Panc1 (cell line): ENCODE results near the gene CACNA2D4. TPM values are rescaled to one million over a fixed set of nuclear protein-coding genes. Genes with fewer than 3 reads are reported as not detected.

Experiments
- ATAC-seq: fragments of 200-7000 bp; cut with Tn5 transposase; 2 replicates; pipeline ENCODE4 v1.9.1; 2020; ENCODE audit warnings: mild to moderate bottlenecking, moderate library complexity
- BruUV-seq: library from RNA; stranded (reverse); fragments of 400-500 nt; replicated peaks from 2 replicates; lab custom pipeline; 2021; lab: Mats Ljungman, UMichigan
- CTCF ChIA-PET: fragments of 300-600 bp; sonication (Branson Sonifier 250); formaldehyde crosslinking; loops from one replicate; lab custom pipeline; 2022; ENCODE audit warnings: antibody characterized with exemption; lab: Charles Lee
- POLR2A ChIA-PET: fragments of 300-600 bp; sonication (Branson Sonifier 250); formaldehyde crosslinking; loops from one replicate; lab custom pipeline; 2022; ENCODE audit warnings: antibody characterized with exemption; lab: Charles Lee
- DNase-seq: peaks from one replicate; pipeline ENCODE4 v3.0.0-alpha.2; 2010; ENCODE audit warnings: low read depth, low spot score
- H3K27ac ChIP-seq: 2 replicates; pipeline ENCODE4 v1.5.1; 2011; ENCODE audit warnings: mild to moderate bottlenecking, low read length, inconsistent platforms
- H3K27me3 ChIP-seq: fragments of 200-500 bp; sonication (Bioruptor generic); 2 replicates; pipeline ENCODE4 v1.6.0; 2014; ENCODE audit warnings: low read length, inconsistent platforms; ENCODE audit not compliant: control insufficient read depth, insufficient read depth
- H3K36me3 ChIP-seq: fragments of 200-500 bp; sonication (Bioruptor generic); 2 replicates; pipeline ENCODE4 v1.5.1; 2014; ENCODE audit warnings: inconsistent platforms, mild to moderate bottlenecking, low read length, moderate library complexity; ENCODE audit not compliant: control insufficient read depth, insufficient read depth
- H3K4me1 ChIP-seq: 2 replicates; pipeline ENCODE4 v1.5.1; 2011; ENCODE audit warnings: inconsistent platforms, mild to moderate bottlenecking, low read length, moderate library complexity; ENCODE audit not compliant: control insufficient read depth, insufficient read depth
- H3K4me3 ChIP-seq, 2 experiments: 2 replicates each; pipeline ENCODE4 v1.5.1; 2011 to 2012; ENCODE audit warnings: low read depth in 2 of 2, low read length in 2 of 2, mild to moderate bottlenecking in 2 of 2, inconsistent platforms in 1 of 2, moderate library complexity in 1 of 2
- H3K9me3 ChIP-seq: fragments of 200-500 bp; sonication (Bioruptor generic); 2 replicates; pipeline ENCODE4 v1.5.1; 2014; ENCODE audit warnings: low read depth, mild to moderate bottlenecking, inconsistent platforms, low read length, moderate library complexity; ENCODE audit not compliant: control insufficient read depth, insufficient read depth
- POLR2AphosphoS5 ChIP-seq: IDR thresholded peaks from 2 replicates; pipeline ENCODE4 v1.6.1; 2012; ENCODE audit warnings: mild to moderate bottlenecking, low read depth, low read length, moderate library complexity
- SIN3A ChIP-seq: IDR thresholded peaks from 2 replicates; pipeline ENCODE4 v1.6.1; 2012; ENCODE audit warnings: low read depth, mild to moderate bottlenecking, low read length, moderate library complexity, borderline replicate concordance; ENCODE audit not compliant: insufficient read depth
- TCF7L2 ChIP-seq: IDR thresholded peaks from 2 replicates; pipeline ENCODE4 v1.6.1; 2011; ENCODE audit warnings: mild to moderate bottlenecking, low read depth, low read length, inconsistent platforms
- in situ Hi-C: cut with HindIII; loops from 2 replicates; pipeline ENCODE4 v1.10.0; 2016; ENCODE audit warnings: low sequenced_read_pairs, low pct_unique_long_range_greater_than_20kb
- intact Hi-C: fragments of 100-400 bp; cut with micrococcal nuclease; formaldehyde crosslinking; loops from one replicate; pipeline ENCODE4 v1.10.0; 2022; ENCODE audit not compliant: unreplicated experiment
- total RNA-seq: library from RNA; stranded (reverse); gene quantifications from one replicate; pipeline ENCODE4 v1.2.1, GENCODE V29; 2021; ENCODE audit not compliant: unreplicated experiment
- TF ChIP-seq, protein P1 (sequence below), 2 experiments: IDR thresholded peaks; 2 replicates each; pipeline ENCODE4 v1.6.1; 2011 to 2012; ENCODE audit warnings: low read depth in 2 of 2, control low read depth in 1 of 2, low read length in 1 of 2, mild to moderate bottlenecking in 1 of 2, moderate library complexity in 1 of 2; ENCODE audit not compliant: insufficient read depth in 1 of 2
- TF ChIP-seq, protein P2 (sequence below): fragments of 450-650 bp; IDR thresholded peaks from 2 replicates; pipeline ENCODE4 v1.5.1; 2017; ENCODE audit warnings: mild to moderate bottlenecking

CACNA2D4 gene
- total RNA-seq, 1 experiment from 2014 or later, result 0.15 TPM

DNA sequence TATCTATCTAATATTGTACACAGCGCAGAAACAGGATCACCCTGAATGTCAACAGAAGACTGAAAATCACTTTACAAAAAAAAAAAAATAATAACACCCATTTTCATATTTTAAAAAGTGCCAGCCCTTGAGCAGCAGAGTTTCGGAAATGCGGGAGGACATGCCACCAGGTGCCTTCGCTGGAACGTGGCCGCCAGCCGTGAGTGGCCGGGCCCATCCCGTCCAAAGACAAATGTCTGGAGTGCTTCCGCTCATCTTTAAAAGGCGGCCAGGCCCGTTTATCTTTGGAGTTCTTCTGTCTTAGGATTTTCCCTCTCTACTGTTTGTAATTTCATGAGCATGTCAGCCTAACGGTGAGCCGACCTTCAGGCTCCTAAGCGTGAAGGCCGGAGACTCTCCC is 54.6 kb downstream of the CACNA2D4 start:
- ChIA-PET POLR2A (no interaction called here), CTCF (no interaction called here)
- TF ChIP-seq, protein P1, sequence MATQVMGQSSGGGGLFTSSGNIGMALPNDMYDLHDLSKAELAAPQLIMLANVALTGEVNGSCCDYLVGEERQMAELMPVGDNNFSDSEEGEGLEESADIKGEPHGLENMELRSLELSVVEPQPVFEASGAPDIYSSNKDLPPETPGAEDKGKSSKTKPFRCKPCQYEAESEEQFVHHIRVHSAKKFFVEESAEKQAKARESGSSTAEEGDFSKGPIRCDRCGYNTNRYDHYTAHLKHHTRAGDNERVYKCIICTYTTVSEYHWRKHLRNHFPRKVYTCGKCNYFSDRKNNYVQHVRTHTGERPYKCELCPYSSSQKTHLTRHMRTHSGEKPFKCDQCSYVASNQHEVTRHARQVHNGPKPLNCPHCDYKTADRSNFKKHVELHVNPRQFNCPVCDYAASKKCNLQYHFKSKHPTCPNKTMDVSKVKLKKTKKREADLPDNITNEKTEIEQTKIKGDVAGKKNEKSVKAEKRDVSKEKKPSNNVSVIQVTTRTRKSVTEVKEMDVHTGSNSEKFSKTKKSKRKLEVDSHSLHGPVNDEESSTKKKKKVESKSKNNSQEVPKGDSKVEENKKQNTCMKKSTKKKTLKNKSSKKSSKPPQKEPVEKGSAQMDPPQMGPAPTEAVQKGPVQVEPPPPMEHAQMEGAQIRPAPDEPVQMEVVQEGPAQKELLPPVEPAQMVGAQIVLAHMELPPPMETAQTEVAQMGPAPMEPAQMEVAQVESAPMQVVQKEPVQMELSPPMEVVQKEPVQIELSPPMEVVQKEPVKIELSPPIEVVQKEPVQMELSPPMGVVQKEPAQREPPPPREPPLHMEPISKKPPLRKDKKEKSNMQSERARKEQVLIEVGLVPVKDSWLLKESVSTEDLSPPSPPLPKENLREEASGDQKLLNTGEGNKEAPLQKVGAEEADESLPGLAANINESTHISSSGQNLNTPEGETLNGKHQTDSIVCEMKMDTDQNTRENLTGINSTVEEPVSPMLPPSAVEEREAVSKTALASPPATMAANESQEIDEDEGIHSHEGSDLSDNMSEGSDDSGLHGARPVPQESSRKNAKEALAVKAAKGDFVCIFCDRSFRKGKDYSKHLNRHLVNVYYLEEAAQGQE (IDR thresholded peaks at IDR 0.05; ENCODE audit: insufficient read depth in 1 of 2, low read depth in 2 of 2, low read length in 1 of 2), result no peak
- TF ChIP-seq, protein P2, sequence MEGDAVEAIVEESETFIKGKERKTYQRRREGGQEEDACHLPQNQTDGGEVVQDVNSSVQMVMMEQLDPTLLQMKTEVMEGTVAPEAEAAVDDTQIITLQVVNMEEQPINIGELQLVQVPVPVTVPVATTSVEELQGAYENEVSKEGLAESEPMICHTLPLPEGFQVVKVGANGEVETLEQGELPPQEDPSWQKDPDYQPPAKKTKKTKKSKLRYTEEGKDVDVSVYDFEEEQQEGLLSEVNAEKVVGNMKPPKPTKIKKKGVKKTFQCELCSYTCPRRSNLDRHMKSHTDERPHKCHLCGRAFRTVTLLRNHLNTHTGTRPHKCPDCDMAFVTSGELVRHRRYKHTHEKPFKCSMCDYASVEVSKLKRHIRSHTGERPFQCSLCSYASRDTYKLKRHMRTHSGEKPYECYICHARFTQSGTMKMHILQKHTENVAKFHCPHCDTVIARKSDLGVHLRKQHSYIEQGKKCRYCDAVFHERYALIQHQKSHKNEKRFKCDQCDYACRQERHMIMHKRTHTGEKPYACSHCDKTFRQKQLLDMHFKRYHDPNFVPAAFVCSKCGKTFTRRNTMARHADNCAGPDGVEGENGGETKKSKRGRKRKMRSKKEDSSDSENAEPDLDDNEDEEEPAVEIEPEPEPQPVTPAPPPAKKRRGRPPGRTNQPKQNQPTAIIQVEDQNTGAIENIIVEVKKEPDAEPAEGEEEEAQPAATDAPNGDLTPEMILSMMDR, result no peak
- TF ChIP-seq POLR2AphosphoS5 (no peak), TCF7L2 (no peak), SIN3A (no peak)
- ATAC-seq, result no peak
- no peaks in the 10 kb centered on the region for H3K27me3 ChIP-seq
- H3K9me3 ChIP-seq, result no peaks in the 10 kb centered on the region
- H3K4me3 ChIP-seq, result no peak overlapping the region
- intact Hi-C loops (no loop called here), in situ Hi-C loops (no loop called here)
- DNase-seq, result no peak
- no TSS peak for BruUV-seq
- no peaks in the 10 kb centered on the region for H3K4me1 ChIP-seq
- H3K27ac ChIP-seq, result no peak overlapping the region
- no peaks in the 10 kb centered on the region for H3K36me3 ChIP-seq

DNA sequence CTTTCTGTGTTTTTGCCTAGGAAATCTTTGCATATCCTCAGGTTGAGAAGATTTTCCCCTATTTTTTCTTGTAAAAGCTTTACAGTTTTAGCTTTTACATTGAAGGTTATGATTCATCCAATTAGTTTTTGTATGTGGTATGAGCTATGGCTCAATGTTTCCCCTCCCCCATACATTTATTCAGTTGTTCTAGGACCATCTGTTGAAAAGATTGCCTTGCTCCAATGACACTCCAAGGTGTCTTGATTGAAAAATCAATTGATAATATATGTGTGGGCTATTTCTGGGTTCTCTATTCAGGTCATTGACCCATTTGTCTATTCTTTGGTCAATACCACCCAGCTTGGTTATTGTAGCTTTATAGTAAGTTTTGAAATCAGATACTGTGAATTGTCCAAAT is 55.5 kb downstream of the CACNA2D4 start:
- CTCF ChIA-PET, result no interaction called here
- H3K4me1 ChIP-seq, result no peaks in the 10 kb centered on the region
- BruUV-seq, result no TSS peak

More for the DNA sequence above, 55.5 kb downstream of the CACNA2D4 start:
- intact Hi-C loops (no loop called here), in situ Hi-C loops (no loop called here)
- Histone ChIP-seq H3K4me3 (no peak overlapping the region), H3K9me3 (no peaks in the 10 kb centered on the region), H3K27me3 (no peaks in the 10 kb centered on the region), H3K27ac (no peak overlapping the region), H3K36me3 (no peaks in the 10 kb centered on the region)
- ATAC-seq (no peak), DNase-seq (no peak)
- no peak for TF ChIP-seq TCF7L2
- TF ChIP-seq, protein P1 (IDR thresholded peaks at IDR 0.05; ENCODE audit: insufficient read depth in 1 of 2, low read depth in 2 of 2, low read length in 1 of 2), result no peak
- no peak for TF ChIP-seq SIN3A
- TF ChIP-seq, protein P2, result no peak
- no peak for TF ChIP-seq POLR2AphosphoS5
- POLR2A ChIA-PET, result no interaction called here
